Caco-2 (cell line): ENCODE data around the gene HOXD12. TPM values are rescaled to one million over a fixed set of nuclear protein-coding genes. Genes with fewer than 3 reads are reported as not detected.

Experiments
- BruUV-seq: library from RNA; stranded (reverse); fragments of 400-500 nt; replicated peaks from 2 replicates; lab custom pipeline; 2021; lab: Mats Ljungman, UMichigan
- CTCF ChIA-PET: fragments of 300-600 bp; sonication (Branson Sonifier 250); formaldehyde crosslinking; loops from one replicate; lab custom pipeline; 2022; ENCODE audit warnings: antibody characterized with exemption; lab: Charles Lee
- POLR2A ChIA-PET: fragments of 300-600 bp; sonication (Branson Sonifier 250); formaldehyde crosslinking; loops from one replicate; lab custom pipeline; 2022; ENCODE audit warnings: antibody characterized with exemption; lab: Charles Lee
- DNase-seq, 2 experiments: peaks; one replicate each; pipeline versions ENCODE4 v3.0.0 to v3.0.0-alpha.2; 2020 to 2022
- H3K27me3 ChIP-seq: replicated peaks from 2 replicates; pipeline ENCODE4 v1.6.0; 2011; ENCODE audit warnings: low read length; ENCODE audit not compliant: control insufficient read depth, insufficient read depth
- H3K36me3 ChIP-seq: 2 replicates; pipeline ENCODE4 v1.5.1; 2011; ENCODE audit warnings: low read length; ENCODE audit not compliant: control insufficient read depth, insufficient read depth
- H3K4me1 ChIP-seq: fragments of 250-450 bp; sonication (Bioruptor Pico); 2 replicates; pipeline ENCODE4 v1.5.1; 2020; ENCODE audit warnings: mild to moderate bottlenecking
- H3K4me3 ChIP-seq: 2 replicates; pipeline ENCODE4 v1.5.1; 2011; ENCODE audit warnings: low read depth, mild to moderate bottlenecking, control low read depth, low read length
- H3K9me3 ChIP-seq: fragments of 250-450 bp; sonication (Bioruptor Pico); 2 replicates; pipeline ENCODE4 v1.5.1; 2020; ENCODE audit warnings: mild to moderate bottlenecking, moderate library complexity
- H3K27ac Mint-ChIP-seq: one replicate; pipeline ENCODE4 v1.8.0; 2022; ENCODE audit warnings: mixed read lengths; ENCODE audit not compliant: unreplicated experiment
- H3K27me3 Mint-ChIP-seq: one replicate; pipeline ENCODE4 v1.8.0; 2022; ENCODE audit warnings: mixed read lengths; ENCODE audit not compliant: insufficient read depth, unreplicated experiment
- H3K36me3 Mint-ChIP-seq: one replicate; pipeline ENCODE4 v1.8.0; 2022; ENCODE audit warnings: mild to moderate bottlenecking, mixed read lengths; ENCODE audit not compliant: insufficient read depth, unreplicated experiment
- H3K4me1 Mint-ChIP-seq: one replicate; pipeline ENCODE4 v1.8.0; 2022; ENCODE audit warnings: low read depth, mixed read lengths; ENCODE audit not compliant: unreplicated experiment
- H3K4me3 Mint-ChIP-seq: one replicate; pipeline ENCODE4 v1.8.0; 2022; ENCODE audit warnings: mild to moderate bottlenecking, moderate library complexity, mixed read lengths; ENCODE audit not compliant: unreplicated experiment
- H3K9me3 Mint-ChIP-seq: one replicate; pipeline ENCODE4 v1.8.0; 2022; ENCODE audit warnings: mixed read lengths; ENCODE audit not compliant: unreplicated experiment
- CTCF ChIP-seq, 2 experiments: fragments of 200-600 bp in 1 of 2; IDR thresholded peaks; 1 replicate in 1 of 2; 2 replicates in 1 of 2; pipeline versions ENCODE4 v1.5.1 to v1.8.0; 2011 to 2022; ENCODE audit warnings: antibody characterized with exemption in 1 of 2, control low read depth in 1 of 2, inconsistent platforms in 1 of 2, low read depth in 1 of 2, low read length in 1 of 2, mild to moderate bottlenecking in 1 of 2, moderate library complexity in 1 of 2; ENCODE audit not compliant: insufficient read depth in 1 of 2, severe bottlenecking in 1 of 2, unreplicated experiment in 1 of 2
- intact Hi-C: fragments of 100-400 bp; cut with micrococcal nuclease; formaldehyde crosslinking; loops from one replicate; pipeline ENCODE4 v1.10.0; 2022; ENCODE audit not compliant: unreplicated experiment
- total RNA-seq: library from RNA; stranded (reverse); gene quantifications from 2 replicates; pipeline ENCODE4 v1.2.3, GENCODE V29; 2022

The HOXD12 gene
- total RNA-seq, 1 experiment from 2014 or later: not detected

- TF ChIP-seq CTCF (IDR thresholded peaks at IDR 0.05; ENCODE audit: insufficient read depth in 1 of 2, low read depth in 1 of 2, low read length in 1 of 2, severe bottlenecking in 1 of 2, unreplicated experiment in 1 of 2): no peak
- no peak overlapping the region for H3K4me3 ChIP-seq
- Mint-ChIP-seq H3K36me3 (no peaks in the 10 kb centered on the region), H3K27me3 (peaks cover 54% of the 10 kb centered on the region), H3K4me3 (no peak overlapping the region), H3K27ac (no peak overlapping the region), H3K9me3 (no peaks in the 10 kb centered on the region), H3K4me1 (peaks cover 13% of the 10 kb centered on the region)
- BruUV-seq: no TSS peak
- intact Hi-C loops: no loop called here
- peaks cover 18% of the 10 kb centered on the region for H3K4me1 ChIP-seq
- H3K36me3 ChIP-seq: no peaks in the 10 kb centered on the region
- CTCF ChIA-PET: no interaction called here
- peak in 1 of 2 experiments; percentile 17 for DNase-seq
- peaks cover 9% of the 10 kb centered on the region for H3K27me3 ChIP-seq
- POLR2A ChIA-PET: no interaction called here
- H3K9me3 ChIP-seq: no peaks in the 10 kb centered on the region
Measured at GRCh38 chr2:176101216-176101830, 1.7 kb downstream of the HOXD12 start.

GRCh38 chr2:176101842-176102241 lies 2.2 kb downstream of the HOXD12 start:
- peaks cover 15% of the 10 kb centered on the region for H3K4me1 Mint-ChIP-seq
- no peak overlapping the region for H3K27ac Mint-ChIP-seq
- no peak overlapping the region for H3K4me3 ChIP-seq
- no peaks in the 10 kb centered on the region for H3K9me3 ChIP-seq
- peaks cover 10% of the 10 kb centered on the region for H3K27me3 ChIP-seq
- BruUV-seq: no TSS peak
- H3K36me3 Mint-ChIP-seq: no peaks in the 10 kb centered on the region
- H3K27me3 Mint-ChIP-seq: peaks cover 54% of the 10 kb centered on the region
- TF ChIP-seq CTCF (IDR thresholded peaks at IDR 0.05; ENCODE audit: insufficient read depth in 1 of 2, low read depth in 1 of 2, low read length in 1 of 2, severe bottlenecking in 1 of 2, unreplicated experiment in 1 of 2): no peak
- ChIA-PET CTCF (no interaction called here), POLR2A (no interaction called here)
- DNase-seq: peak in 1 of 2 experiments; percentile 7
- H3K36me3 ChIP-seq: no peaks in the 10 kb centered on the region
- H3K9me3 Mint-ChIP-seq: no peaks in the 10 kb centered on the region
- intact Hi-C loops: no loop called here
- no peak overlapping the region for H3K4me3 Mint-ChIP-seq
- peaks cover 19% of the 10 kb centered on the region for H3K4me1 ChIP-seq

DNA sequence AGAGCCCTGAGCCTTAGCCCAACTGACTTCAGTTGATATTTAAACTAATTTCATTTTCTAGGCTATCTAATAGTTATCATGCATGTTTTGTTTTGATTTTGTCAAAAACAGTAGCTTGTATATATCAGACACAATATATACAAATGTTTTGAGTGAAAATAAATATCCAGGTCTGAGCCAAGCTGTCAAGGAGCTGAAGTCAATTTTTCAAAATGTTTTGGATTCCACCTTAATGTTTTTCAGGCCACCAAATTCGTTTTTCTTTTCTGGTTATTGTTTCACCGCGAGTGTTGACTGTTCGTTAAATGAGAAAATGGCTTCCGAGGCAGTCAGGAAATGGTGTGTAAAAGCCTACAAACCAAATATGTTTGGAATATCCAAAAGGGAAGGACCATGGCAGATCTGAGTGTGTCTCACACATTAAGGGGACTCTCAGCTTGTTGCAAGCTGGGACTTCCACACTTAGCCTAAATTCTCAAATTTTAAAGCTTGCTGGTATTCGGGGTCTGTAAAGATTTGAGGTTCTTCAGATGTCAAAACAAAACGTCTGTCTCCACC lies 2.8 kb downstream of the HOXD12 start:
- Histone ChIP-seq H3K36me3 (no peaks in the 10 kb centered on the region), H3K27me3 (peaks cover 10% of the 10 kb centered on the region), H3K4me1 (peaks cover 24% of the 10 kb centered on the region), H3K4me3 (no peak overlapping the region), H3K9me3 (no peaks in the 10 kb centered on the region)
- no peak for DNase-seq
- no TSS peak for BruUV-seq
- peaks cover 51% of the 10 kb centered on the region for H3K27me3 Mint-ChIP-seq
- ChIA-PET POLR2A (no interaction called here), CTCF (no interaction called here)
- H3K4me1 Mint-ChIP-seq: peaks cover 15% of the 10 kb centered on the region
- H3K9me3 Mint-ChIP-seq: no peaks in the 10 kb centered on the region
- H3K27ac Mint-ChIP-seq: no peak overlapping the region
- H3K36me3 Mint-ChIP-seq: no peaks in the 10 kb centered on the region
- intact Hi-C loops: no loop called here
- H3K4me3 Mint-ChIP-seq: no peak overlapping the region
- TF ChIP-seq CTCF (IDR thresholded peaks at IDR 0.05; ENCODE audit: insufficient read depth in 1 of 2, low read depth in 1 of 2, low read length in 1 of 2, severe bottlenecking in 1 of 2, unreplicated experiment in 1 of 2): no peak
